IMR-90 (cell line): Measurements from ENCODE around the gene LAMB1.

Experiments
- BHLHE40 ChIP-seq: fragments of 150-350 bp; IDR thresholded peaks from 2 replicates; pipeline ENCODE4 v1.6.1; 2016; ENCODE audit warnings: mild to moderate bottlenecking, low read depth, low read length
- CTCF ChIP-seq: conservative IDR thresholded peaks from 2 replicates; pipeline ENCODE4 v1.5.1; 2012; ENCODE audit warnings: mild to moderate bottlenecking, low read depth, low read length, improper control_type of control experiment
- FOS ChIP-seq: fragments of 150-350 bp; IDR thresholded peaks from 2 replicates; pipeline ENCODE4 v1.6.1; 2016; ENCODE audit warnings: low read depth, low read length
- MAFK ChIP-seq: IDR thresholded peaks from 2 replicates; pipeline ENCODE4 v1.6.1; 2012; ENCODE audit warnings: low read depth, low read length, improper control_type of control experiment
- MAZ ChIP-seq: IDR thresholded peaks from 2 replicates; pipeline ENCODE4 v1.6.1; 2012; ENCODE audit warnings: low read depth, mild to moderate bottlenecking, low read length, improper control_type of control experiment, moderate library complexity, borderline replicate concordance
- MXI1 ChIP-seq: IDR thresholded peaks from 2 replicates; pipeline ENCODE4 v1.6.1; 2012; ENCODE audit warnings: low read depth, mild to moderate bottlenecking, low read length, moderate library complexity, borderline replicate concordance
- POLR2A ChIP-seq: IDR thresholded peaks from 2 replicates; pipeline ENCODE4 v1.6.1; 2012; ENCODE audit warnings: mild to moderate bottlenecking, low read depth, low read length
- TF ChIP-seq, protein P1 (sequence below): fragments of 150-350 bp; IDR thresholded peaks from 2 replicates; pipeline ENCODE4 v1.6.1; 2017; ENCODE audit warnings: mild to moderate bottlenecking, antibody characterized with exemption, low read length, low read depth

DNA sequence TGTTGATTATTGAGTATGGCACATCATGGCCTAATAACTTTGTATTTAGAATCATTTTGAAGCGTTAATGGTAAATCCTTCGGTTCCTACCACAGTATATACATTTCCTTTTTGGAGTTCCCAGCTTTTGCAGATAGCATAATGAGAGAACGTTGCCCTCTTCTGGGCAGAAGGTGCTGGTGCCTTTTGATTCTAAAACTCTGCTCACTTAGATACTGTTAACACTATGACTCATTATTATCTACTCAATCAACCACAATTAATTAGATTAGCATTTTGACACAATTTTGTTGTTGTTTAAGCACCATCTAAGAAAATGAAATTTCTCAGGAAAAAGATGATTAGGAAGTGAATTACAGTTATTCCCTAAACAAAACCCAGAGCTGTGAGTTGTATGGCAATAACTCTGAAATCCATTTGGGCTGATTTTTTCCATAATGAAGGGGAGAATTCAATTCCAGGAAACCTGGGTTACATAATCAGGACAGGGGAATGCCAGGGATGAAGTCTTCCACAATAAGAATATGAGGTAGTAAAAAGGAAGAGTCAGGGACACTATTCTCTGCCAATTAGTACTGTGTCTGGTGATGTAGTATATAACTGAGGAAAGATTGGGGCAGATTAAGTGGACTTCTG is 123.4 kb downstream of the LAMB1 start:
- TF ChIP-seq CTCF (peak; percentile 84), BHLHE40 (no peak), MAFK (no peak), FOS (peak; percentile 68; the same call in 1 of the 2 replicates), POLR2A (no peak), MAZ (no peak), MXI1 (no peak)
- TF ChIP-seq, protein P1, sequence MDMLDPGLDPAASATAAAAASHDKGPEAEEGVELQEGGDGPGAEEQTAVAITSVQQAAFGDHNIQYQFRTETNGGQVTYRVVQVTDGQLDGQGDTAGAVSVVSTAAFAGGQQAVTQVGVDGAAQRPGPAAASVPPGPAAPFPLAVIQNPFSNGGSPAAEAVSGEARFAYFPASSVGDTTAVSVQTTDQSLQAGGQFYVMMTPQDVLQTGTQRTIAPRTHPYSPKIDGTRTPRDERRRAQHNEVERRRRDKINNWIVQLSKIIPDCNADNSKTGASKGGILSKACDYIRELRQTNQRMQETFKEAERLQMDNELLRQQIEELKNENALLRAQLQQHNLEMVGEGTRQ = no peak
